Chondrocyte (in vitro differentiated cells): ENCODE results near the gene SFRP5. TPM values are rescaled to one million over a fixed set of nuclear protein-coding genes. Genes with fewer than 3 reads are reported as not detected.

ENCODE experiments used
- DNase-seq: peaks from one replicate; pipeline ENCODE4 v3.0.0; 2021; ENCODE audit warnings: mixed read lengths, low spot score
- H3K27ac Mint-ChIP-seq: one replicate; pipeline ENCODE4 v1.8.0; 2021; ENCODE audit warnings: mild to moderate bottlenecking, moderate library complexity, mixed read lengths; ENCODE audit not compliant: unreplicated experiment
- H3K27me3 Mint-ChIP-seq: 2 replicates; pipeline ENCODE4 v1.8.0; 2021; ENCODE audit warnings: low read depth, mixed read lengths
- H3K36me3 Mint-ChIP-seq: 2 replicates; pipeline ENCODE4 v1.8.0; 2021; ENCODE audit warnings: low read depth, mixed read lengths
- H3K4me1 Mint-ChIP-seq: 2 replicates; pipeline ENCODE4 v1.8.0; 2021; ENCODE audit warnings: low read depth, mild to moderate bottlenecking, mixed read lengths
- H3K4me3 Mint-ChIP-seq: one replicate; pipeline ENCODE4 v1.8.0; 2021; ENCODE audit warnings: mild to moderate bottlenecking, moderate library complexity, mixed read lengths; ENCODE audit not compliant: unreplicated experiment
- H3K9me3 Mint-ChIP-seq: 2 replicates; pipeline ENCODE4 v1.8.0; 2021; ENCODE audit warnings: low read depth, mixed read lengths
- CTCF ChIP-seq: fragments of 200-600 bp; sonication (generic); IDR thresholded peaks from 2 replicates; pipeline ENCODE4 v1.5.0; 2021; ENCODE audit warnings: antibody characterized with exemption, mild to moderate bottlenecking, moderate library complexity
- total RNA-seq: library from RNA; stranded (reverse); gene quantifications from 3 replicates; pipeline ENCODE4 v1.2.1, GENCODE V29; 2021

SFRP5 gene
- total RNA-seq, 1 donor from 2014 or later: 0.35 TPM

- Mint-ChIP-seq H3K27me3 (peaks cover 45% of the 10 kb centered on the region), H3K4me1 (peaks cover 15% of the 10 kb centered on the region), H3K9me3 (no peaks in the 10 kb centered on the region), H3K36me3 (no peaks in the 10 kb centered on the region), H3K27ac (no peak overlapping the region), H3K4me3 (no peak overlapping the region)
- no peak for DNase-seq
- TF ChIP-seq CTCF: no peak
Observed at GRCh38 chr10:97773096-97773495, 1.3 kb upstream of the SFRP5 start.

- no peaks in the 10 kb centered on the region for H3K9me3 Mint-ChIP-seq
- no peaks in the 10 kb centered on the region for H3K36me3 Mint-ChIP-seq
- peaks cover 46% of the 10 kb centered on the region for H3K27me3 Mint-ChIP-seq
- TF ChIP-seq CTCF: no peak
- peak overlapping the region; percentile 77 for H3K4me3 Mint-ChIP-seq
- H3K4me1 Mint-ChIP-seq: peaks cover 19% of the 10 kb centered on the region
- DNase-seq: no peak
- H3K27ac Mint-ChIP-seq: no peak overlapping the region
Observed at GRCh38 chr10:97771055-97771891, 526 bp downstream of the SFRP5 start.

- Mint-ChIP-seq H3K27ac (no peak overlapping the region), H3K4me3 (no peak overlapping the region), H3K27me3 (peaks cover 46% of the 10 kb centered on the region), H3K9me3 (no peaks in the 10 kb centered on the region), H3K4me1 (peaks cover 22% of the 10 kb centered on the region), H3K36me3 (no peaks in the 10 kb centered on the region)
- no peak for TF ChIP-seq CTCF
- no peak for DNase-seq
Observed at GRCh38 chr10:97770255-97770654, 1.5 kb downstream of the SFRP5 start.

- no peak for DNase-seq
- peaks cover 32% of the 10 kb centered on the region for H3K4me1 Mint-ChIP-seq
- no peak for TF ChIP-seq CTCF
- peaks cover 42% of the 10 kb centered on the region for H3K27me3 Mint-ChIP-seq
- no peak overlapping the region for H3K27ac Mint-ChIP-seq
- no peak overlapping the region for H3K4me3 Mint-ChIP-seq
- no peaks in the 10 kb centered on the region for H3K9me3 Mint-ChIP-seq
- H3K36me3 Mint-ChIP-seq: no peaks in the 10 kb centered on the region
Observed at GRCh38 chr10:97768322-97769315, 3.2 kb downstream of the SFRP5 start.
